ENCODE results near the gene CNKSR2.

CNKSR2 gene

DNA sequence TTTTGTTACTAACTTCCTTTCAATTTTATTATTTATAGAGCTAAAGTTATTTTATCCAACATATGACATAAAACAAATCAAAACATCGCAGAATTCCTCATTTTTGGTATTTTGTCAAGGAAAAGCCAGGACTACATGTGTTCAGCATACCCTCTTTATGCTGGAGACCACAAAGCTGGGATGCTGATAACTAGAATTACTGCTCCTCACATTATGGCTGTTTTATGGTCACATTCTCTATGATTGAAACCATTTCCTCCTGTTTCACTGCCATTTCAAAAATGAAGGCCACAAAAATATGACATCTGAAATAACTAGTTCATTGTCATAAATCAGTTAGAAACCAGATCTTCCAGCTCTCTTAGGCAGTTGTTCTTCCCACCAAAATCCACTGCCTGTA, 242.2 kb downstream of the CNKSR2 start:
- no peak for DNase-seq

DNA sequence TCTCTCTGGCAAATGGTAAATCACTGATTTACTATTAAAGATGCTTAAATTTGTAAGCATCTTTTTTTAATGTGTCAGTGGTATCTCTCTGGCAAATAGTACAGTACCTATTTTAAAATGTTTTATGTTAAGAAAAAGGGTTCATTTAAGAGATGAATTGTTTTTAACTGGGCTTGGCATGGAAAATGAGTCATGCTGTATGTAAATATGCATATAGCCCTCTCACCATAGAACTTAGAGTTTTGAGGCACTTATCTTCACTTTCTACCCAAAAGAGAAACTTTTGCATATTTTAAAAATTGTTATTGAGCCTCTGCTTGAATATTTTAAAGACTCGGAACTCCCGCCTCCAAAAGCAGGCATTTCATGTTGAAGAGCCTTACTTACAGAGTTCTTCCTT, 246.0 kb downstream of the CNKSR2 start:
- DNase-seq: no peak

- no peak for DNase-seq
Observed at GRCh38 chrX:21623778-21624501, 249.7 kb downstream of the CNKSR2 start.

DNA sequence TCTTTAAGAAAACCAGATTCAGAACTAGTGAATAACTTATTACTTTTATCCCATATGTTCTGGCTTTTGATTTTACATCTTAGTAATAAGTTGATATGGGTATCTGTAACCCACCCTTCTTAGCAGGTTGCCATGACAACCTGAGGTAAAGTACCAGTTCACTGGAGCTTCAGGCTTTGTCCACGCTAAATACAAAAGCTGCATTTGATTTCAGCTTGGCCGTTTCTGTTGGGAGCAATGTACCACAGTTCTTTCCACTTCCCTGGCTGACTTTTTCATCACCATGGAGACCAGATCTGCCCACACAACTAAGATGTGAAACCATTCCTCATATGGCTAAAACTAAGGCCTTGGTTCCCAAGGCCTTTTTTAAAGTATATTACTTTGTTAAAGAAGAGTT, 257.8 kb downstream of the CNKSR2 start:
- peak; percentile 42 for DNase-seq

DNA sequence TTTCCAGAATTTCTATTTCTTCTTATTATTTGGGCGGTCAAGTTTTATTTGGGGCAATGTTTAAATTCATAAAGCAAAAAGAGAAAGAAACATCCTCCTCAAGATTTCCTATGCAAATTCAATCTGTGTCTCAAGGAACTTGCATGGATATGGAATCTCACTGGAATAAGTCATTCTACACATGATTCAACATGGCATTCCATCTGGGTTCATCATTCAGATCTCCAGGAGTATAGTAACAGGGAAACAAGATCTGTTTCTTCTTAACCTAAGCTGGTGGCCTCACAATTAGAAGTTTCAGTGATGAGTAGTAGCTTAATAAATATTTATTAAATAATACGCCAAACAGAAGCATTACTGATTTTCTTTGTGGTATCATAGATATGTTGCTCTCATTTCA, 264.1 kb downstream of the CNKSR2 start:
- DNase-seq: no peak

DNA sequence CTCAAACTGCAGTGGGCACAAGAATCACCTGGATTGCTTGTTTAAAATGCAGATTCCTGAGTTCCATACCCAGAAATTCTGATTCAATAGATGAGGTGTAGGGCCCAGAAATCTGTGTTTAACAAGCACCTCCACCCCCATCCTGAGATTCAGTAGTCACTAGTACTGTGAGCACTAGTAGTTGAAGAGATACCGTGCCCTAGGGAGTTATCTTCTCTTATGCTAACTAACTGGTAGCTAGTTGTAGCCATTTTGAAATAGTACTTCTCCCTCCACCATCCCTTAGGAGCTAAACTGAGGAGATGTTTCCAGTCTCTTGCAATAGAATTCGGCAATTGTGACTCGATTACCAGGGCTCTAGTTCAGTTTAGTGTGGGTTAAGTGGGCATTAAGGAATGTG, 265.6 kb downstream of the CNKSR2 start:
- DNase-seq: no peak

GRCh38 chrX:21645431-21645830, 271.2 kb downstream of the CNKSR2 start:
- no peak for DNase-seq

DNA sequence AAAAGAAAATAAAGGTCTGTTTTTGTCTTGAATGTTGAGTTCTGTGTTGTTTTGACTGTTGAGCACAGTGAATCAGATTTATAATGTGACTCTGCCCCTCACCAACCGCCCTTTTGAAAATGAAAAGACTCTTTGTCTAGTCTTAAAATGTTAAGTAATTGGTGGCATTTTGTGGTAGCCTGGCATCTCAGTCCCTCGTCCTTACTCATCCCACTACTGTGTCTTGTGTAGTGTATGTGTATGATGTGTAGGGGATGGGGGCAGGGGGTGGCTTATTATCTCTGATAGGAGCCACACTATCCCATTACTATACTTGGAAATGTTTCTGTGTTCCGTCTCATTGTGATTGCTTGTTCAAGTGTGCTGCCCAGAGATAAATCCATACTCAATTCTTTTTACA, 271.7 kb downstream of the CNKSR2 start:
- no peak for DNase-seq

DNA sequence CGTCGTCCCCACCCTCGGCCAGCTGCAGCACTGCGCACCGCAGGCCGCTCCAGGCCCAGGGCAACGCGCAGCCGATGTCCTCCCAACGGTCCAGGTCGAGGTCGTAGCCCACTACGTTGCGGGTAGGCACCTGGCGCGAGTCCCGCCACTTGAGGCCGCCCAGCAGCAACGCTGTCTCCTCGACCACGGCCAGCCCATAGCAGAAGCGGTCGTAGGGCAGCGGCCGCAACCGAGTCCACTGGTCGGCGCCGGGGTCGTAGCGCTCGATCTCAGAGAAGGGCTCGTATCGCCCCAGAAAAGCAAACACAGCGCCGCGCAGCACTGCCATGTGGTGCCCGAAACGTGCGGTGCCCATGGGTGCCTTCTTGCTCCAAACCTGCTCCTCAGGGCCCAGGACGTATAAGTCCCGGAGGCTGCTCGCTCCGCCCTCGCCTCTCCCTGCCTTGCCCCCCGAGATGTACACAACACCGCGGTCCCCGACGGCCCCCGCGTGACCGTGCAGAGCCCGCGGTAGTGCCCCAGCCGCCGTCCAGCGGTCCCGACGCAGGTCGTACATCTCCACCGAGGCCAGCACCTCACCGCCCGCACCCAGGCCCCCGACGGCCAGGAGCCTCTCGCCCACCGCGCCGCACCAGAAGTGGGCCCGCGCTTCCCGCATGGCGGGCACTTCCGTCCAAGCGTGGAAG, 281.8 kb downstream of the CNKSR2 start:
- DNase-seq: peak; percentile 25

GRCh38 chrX:21656587-21657317, 282.5 kb downstream of the CNKSR2 start:
- DNase-seq: no peak

GRCh38 chrX:21657318-21658151, 283.3 kb downstream of the CNKSR2 start:
- no peak for DNase-seq

DNA sequence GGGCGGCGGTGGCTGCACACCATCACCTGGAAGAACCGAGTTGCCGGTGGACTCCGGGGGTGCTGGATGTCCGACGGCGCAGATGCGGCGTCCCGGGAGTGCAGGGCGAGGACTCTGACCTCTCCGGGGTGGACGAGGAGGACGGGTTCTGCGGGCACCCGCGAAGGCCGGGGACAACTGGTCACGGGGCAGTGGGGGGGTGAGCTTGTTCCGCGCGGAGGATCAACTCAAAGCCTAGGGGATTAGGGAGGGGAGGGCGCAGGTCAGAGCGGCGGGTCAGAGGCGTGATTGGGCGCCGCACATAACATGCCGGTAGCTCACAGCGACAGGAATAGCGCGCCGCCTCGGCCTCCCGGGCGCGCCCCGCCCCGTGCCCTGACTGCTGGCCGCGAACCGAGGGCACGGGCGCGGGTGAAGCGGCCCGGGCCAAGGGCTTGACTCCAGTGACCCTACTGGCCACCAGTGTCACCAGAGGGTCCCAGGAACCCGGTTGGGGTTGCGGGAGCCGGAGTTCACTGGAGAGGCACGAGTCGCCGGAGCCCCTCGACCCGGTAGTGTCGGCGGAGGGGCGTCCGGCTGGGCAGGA, 284.0 kb downstream of the CNKSR2 start, which contains the start of gene KLHL34:
KLHL34 (minus strand) TSS at position 179 of the 586 bp plus-strand sequence. CDS start 542 bp downstream, outside the sequence.
- no peak for DNase-seq

DNA sequence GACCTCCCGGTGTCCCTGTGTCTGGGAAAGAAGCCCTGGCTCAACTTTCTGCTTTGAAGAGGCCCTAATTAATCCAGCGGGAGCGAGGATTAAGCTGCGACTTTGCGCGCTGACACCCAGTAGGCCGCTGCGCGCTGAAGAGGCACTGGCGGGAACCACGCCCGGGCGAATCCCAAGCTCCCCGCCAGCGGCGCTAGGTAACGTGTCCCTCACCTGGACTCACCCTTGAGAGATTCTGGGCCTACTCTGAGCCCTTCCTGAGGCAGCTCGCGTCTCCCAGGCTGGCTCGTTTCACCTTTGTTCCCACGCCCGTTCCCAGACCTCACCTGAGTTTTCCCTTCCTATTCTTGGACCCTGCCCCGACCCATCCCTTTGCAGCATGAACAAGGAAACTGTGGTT, 284.5 kb downstream of the CNKSR2 start:
- no peak for DNase-seq

DNA sequence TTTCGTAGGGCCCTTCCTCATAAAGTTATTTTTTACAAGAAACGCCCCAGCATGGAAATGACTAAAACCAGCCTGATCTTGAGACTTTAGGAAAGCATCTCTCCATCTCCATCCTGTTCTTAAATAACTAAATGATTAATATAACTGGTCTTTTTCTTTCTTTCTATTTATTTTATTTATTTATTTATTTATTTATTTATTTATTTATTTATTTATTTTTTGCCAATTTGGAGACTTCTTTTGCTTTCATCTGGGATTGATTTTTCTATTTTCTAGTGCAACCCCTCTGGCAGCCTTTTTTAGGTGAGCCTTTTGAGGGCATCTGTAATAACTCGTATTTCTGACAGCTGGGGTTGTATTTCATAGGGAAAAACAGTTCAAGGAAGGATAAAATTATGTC, 285.1 kb downstream of the CNKSR2 start:
- no peak for DNase-seq

DNA sequence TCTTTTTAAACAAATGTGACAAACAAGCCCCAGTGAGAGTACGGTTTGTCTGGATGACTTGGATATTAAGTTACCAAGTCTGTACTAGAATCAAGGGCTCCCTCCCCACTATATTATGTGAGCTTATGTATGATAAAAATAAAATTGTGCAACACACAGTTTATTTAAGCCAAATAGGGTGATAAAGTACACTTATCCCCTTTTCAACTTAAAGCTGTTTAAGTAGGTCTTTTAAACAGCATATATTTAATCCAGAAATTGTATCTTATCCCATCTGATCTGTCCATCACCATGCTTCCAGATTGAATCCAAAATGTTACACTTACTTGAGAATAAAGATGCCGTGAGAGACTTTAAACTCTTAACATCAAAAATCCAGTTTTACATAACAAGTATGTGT, 285.9 kb downstream of the CNKSR2 start:
- no peak for DNase-seq

DNA sequence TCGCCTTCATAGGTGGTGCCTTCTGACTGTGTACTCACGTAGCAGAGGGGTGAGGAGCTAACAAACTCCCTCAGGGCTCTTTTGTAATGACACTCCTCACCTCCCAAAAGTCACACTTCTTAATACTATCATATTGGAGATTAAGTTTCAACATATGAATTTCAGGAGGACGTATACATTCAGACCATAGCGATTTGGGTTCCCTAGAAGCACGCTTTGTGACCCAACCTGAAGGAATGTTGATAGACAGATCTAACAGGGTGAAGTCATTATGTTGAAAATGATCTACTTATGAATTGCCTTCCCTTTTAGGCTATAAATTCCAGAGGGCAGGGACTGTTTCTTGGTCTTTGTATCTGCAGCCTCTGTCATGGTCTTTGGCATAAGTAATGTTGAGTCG, 287.1 kb downstream of the CNKSR2 start:
- no peak for DNase-seq

DNA sequence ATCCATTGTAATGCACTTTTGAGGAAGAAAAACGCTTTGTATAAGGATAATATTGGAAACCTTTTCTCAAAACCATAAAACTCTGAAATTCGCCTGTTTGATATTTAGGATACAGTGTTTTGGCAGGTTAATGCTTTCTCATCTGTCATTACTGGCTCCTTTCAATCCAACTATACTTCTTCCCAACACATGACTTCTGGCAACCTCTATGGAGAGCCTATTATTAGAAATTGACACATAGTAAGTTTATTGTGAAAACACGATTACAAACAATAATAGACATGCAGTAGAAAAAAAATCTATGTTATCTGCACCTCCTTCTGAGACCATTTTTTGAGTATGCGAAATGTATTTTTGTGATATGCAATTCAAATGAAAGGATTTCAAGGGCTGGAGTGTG, 288.5 kb downstream of the CNKSR2 start:
- DNase-seq: no peak

DNA sequence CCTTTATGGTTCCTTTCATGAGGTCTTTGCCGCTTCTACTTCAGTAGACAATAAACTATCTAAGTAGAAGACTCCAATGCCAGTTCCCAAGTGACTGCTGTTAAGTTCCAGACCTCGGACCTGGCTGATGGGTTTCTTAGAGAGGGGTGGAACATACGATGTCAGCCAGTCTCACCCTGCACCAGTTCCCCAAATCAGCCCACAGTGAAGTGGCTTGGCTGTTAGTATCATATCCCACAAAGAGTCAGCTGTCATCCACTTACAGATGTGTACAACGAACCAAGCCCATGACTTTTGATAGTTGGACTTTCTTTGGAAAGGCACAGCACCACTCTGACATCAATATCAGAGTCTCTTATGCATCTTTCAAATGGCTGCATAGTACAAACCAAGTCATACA, 292.0 kb downstream of the CNKSR2 start:
- DNase-seq: no peak

- no peak for DNase-seq
Observed at GRCh38 chrX:21666679-21667078, 292.5 kb downstream of the CNKSR2 start.

- no peak for DNase-seq
Observed at GRCh38 chrX:21674430-21675186, 300.4 kb downstream of the CNKSR2 start.

GRCh38 chrX:21675931-21676330, 301.7 kb downstream of the CNKSR2 start:
- no peak for DNase-seq

Data from left hindlimb (tissue), 1 donor.